Measurements from ENCODE around the gene DDX1. TPM values are rescaled to one million over a fixed set of nuclear protein-coding genes. Genes with fewer than 3 reads are reported as not detected.

DDX1 gene
- total RNA-seq, 1 donor from 2014 or later = 103 TPM

- TF ChIP-seq CTCF (IDR thresholded peaks at IDR 0.05) (peak; percentile 100), EZH2 (IDR thresholded peaks at IDR 0.05) (no peak), EZH2phosphoT487 (IDR thresholded peaks at IDR 0.05) (no peak)
- peaks cover 12% of the 10 kb centered on the region for H3F3A ChIP-seq (ENCODE audit: low read depth)
- Mint-ChIP-seq H3K4me1 (peaks cover 27% of the 10 kb centered on the region), H3K36me3 (peaks cover 20% of the 10 kb centered on the region), H3K9me3 (peaks cover 13% of the 10 kb centered on the region), H3K27ac (no peak overlapping the region), H3K4me3 (no peak overlapping the region), H3K27me3 (ENCODE audit: insufficient read depth, low read depth) (peaks cover 5% of the 10 kb centered on the region)
- no peak overlapping the region for H3K4me3 ChIP-seq
- H3K27me3 ChIP-seq = no peaks in the 10 kb centered on the region
- peaks cover 4% of the 10 kb centered on the region for H3K4me1 ChIP-seq
- H4K20me1 ChIP-seq (ENCODE audit: low read depth) = no peaks in the 10 kb centered on the region
- no peak overlapping the region for H2AFZ ChIP-seq (replicated peaks)
- H3K27ac ChIP-seq = no peak overlapping the region
- H3K36me3 ChIP-seq = peaks cover 9% of the 10 kb centered on the region
- H3K79me2 ChIP-seq (ENCODE audit: low read depth) = no peaks in the 10 kb centered on the region
- peak; percentile 85 for DNase-seq (ENCODE audit: low spot score)
- no peak overlapping the region for H3K4me2 ChIP-seq
- H3K9me3 ChIP-seq (ENCODE audit: low read depth) = no peaks in the 10 kb centered on the region
- H3K9ac ChIP-seq = no peak overlapping the region
Measured at GRCh38 chr2:15636972-15637785, 45.5 kb downstream of the DDX1 start.

GRCh38 chr2:15638720-15639119 is 47.1 kb downstream of the DDX1 start:
- Histone ChIP-seq H4K20me1 (ENCODE audit: low read depth) (no peaks in the 10 kb centered on the region), H3K36me3 (peaks cover 9% of the 10 kb centered on the region), H3K27me3 (no peaks in the 10 kb centered on the region), H3K79me2 (ENCODE audit: low read depth) (no peaks in the 10 kb centered on the region), H3K27ac (no peak overlapping the region), H3K9me3 (ENCODE audit: low read depth) (no peaks in the 10 kb centered on the region), H3K4me2 (no peak overlapping the region), H3K9ac (no peak overlapping the region), H3K4me3 (no peak overlapping the region), H2AFZ (replicated peaks) (no peak overlapping the region), H3F3A (ENCODE audit: low read depth) (peaks cover 12% of the 10 kb centered on the region), H3K4me1 (peaks cover 14% of the 10 kb centered on the region)
- Mint-ChIP-seq H3K4me3 (peak overlapping the region; percentile 69), H3K27ac (peak overlapping the region; percentile 62), H3K9me3 (peaks cover 16% of the 10 kb centered on the region), H3K27me3 (ENCODE audit: insufficient read depth, low read depth) (peaks cover 5% of the 10 kb centered on the region), H3K4me1 (peaks cover 41% of the 10 kb centered on the region), H3K36me3 (peaks cover 19% of the 10 kb centered on the region)
- no peak for DNase-seq (ENCODE audit: low spot score)
- no peak for TF ChIP-seq EZH2phosphoT487 (IDR thresholded peaks at IDR 0.05)
- TF ChIP-seq EZH2 (IDR thresholded peaks at IDR 0.05) = no peak
- no peak for TF ChIP-seq CTCF (IDR thresholded peaks at IDR 0.05)

GRCh38 chr2:15639323-15640251 is 47.9 kb downstream of the DDX1 start:
- H3K4me3 ChIP-seq = no peak overlapping the region
- no peak overlapping the region for H3K4me2 ChIP-seq
- H3F3A ChIP-seq (ENCODE audit: low read depth) = peaks cover 12% of the 10 kb centered on the region
- TF ChIP-seq EZH2phosphoT487 (IDR thresholded peaks at IDR 0.05) (no peak), CTCF (IDR thresholded peaks at IDR 0.05) (no peak), EZH2 (IDR thresholded peaks at IDR 0.05) (no peak)
- Mint-ChIP-seq H3K27me3 (ENCODE audit: insufficient read depth, low read depth) (peaks cover 5% of the 10 kb centered on the region), H3K9me3 (peaks cover 16% of the 10 kb centered on the region), H3K4me1 (peaks cover 49% of the 10 kb centered on the region), H3K4me3 (no peak overlapping the region), H3K27ac (no peak overlapping the region), H3K36me3 (peaks cover 19% of the 10 kb centered on the region)
- H3K4me1 ChIP-seq = peaks cover 14% of the 10 kb centered on the region
- H2AFZ ChIP-seq (replicated peaks) = no peak overlapping the region
- H3K27me3 ChIP-seq = no peaks in the 10 kb centered on the region
- H3K9ac ChIP-seq = no peak overlapping the region
- H3K79me2 ChIP-seq (ENCODE audit: low read depth) = no peaks in the 10 kb centered on the region
- no peak for DNase-seq (ENCODE audit: low spot score)
- H3K36me3 ChIP-seq = peaks cover under 1% of the 10 kb centered on the region
- no peaks in the 10 kb centered on the region for H4K20me1 ChIP-seq (ENCODE audit: low read depth)
- H3K27ac ChIP-seq = no peak overlapping the region
- no peaks in the 10 kb centered on the region for H3K9me3 ChIP-seq (ENCODE audit: low read depth)

Measured in neural progenitor cell (in vitro differentiated cells).